Stomach (tissue), 4 donors: ENCODE data around the gene CFAP77.

Experiments
- CTCF ChIP-seq, 7 experiments: fragments of 450-650 bp in 4 of 7; fragments of 200-600 bp in 3 of 7; sonication (generic) in 3 of 7; IDR thresholded peaks; one replicate each; pipeline ENCODE4 v1.5.1; 2016 to 2019; ENCODE audit warnings: antibody characterized with exemption in 7 of 7, control low read depth in 2 of 7, mild to moderate bottlenecking in 1 of 7
- EP300 ChIP-seq: sonication (generic); formaldehyde crosslinking; IDR thresholded peaks from one replicate; pipeline ENCODE4 v1.6.1; 2017; ENCODE audit warnings: antibody characterized with exemption
- POLR2A ChIP-seq, 4 donors: fragments of 450-650 bp; IDR thresholded peaks; one replicate each; pipeline ENCODE4 v1.6.1; 2016; ENCODE audit warnings: antibody characterized with exemption in 4 of 4, control low read depth in 2 of 4, mild to moderate bottlenecking in 1 of 4, moderate library complexity in 1 of 4
- POLR2AphosphoS5 ChIP-seq, 3 donors: sonication (generic); formaldehyde crosslinking; IDR thresholded peaks; one replicate each; pipeline ENCODE4 v1.6.1; 2016; ENCODE audit warnings: antibody characterized with exemption in 3 of 3

GRCh38 chr9:132600326-132600984, 190.4 kb downstream of the CFAP77 start:
- no peak for TF ChIP-seq CTCF (IDR thresholded peaks at IDR 0.05)
- no peak for TF ChIP-seq POLR2A (IDR thresholded peaks at IDR 0.05)
- no peak for TF ChIP-seq EP300
- no peak for TF ChIP-seq POLR2AphosphoS5 (IDR thresholded peaks at IDR 0.05)
